HepG2 (cell line): ENCODE measurements around the gene DLEC1. TPM values are rescaled to one million over a fixed set of nuclear protein-coding genes. Genes with fewer than 3 reads are reported as not detected.
A peak's percentile ranks its signal among the peaks of the same experiment; 100 is the strongest.

Experiments used
- ATAC-seq: fragments of 200-7000 bp; cut with Tn5 transposase; 3 replicates; pipeline ENCODE4 v1.9.1; 2020; ENCODE audit warnings: mild to moderate bottlenecking, moderate library complexity
- BruUV-seq: library from RNA; stranded (reverse); fragments of 400-500 nt; replicated peaks from 2 replicates; lab custom pipeline; 2021; lab: Mats Ljungman, UMichigan
- CTCF ChIA-PET: fragments of 300-600 bp; formaldehyde crosslinking; extraction: SDS; loops from one replicate; lab custom pipeline; 2021; ENCODE audit warnings: low total read pairs, inconsistent platforms, low intra/inter-chr PET ratio; lab: Yijun Ruan, JAX
- POLR2A ChIA-PET: fragments of 350-600 bp; sonication (Branson Sonifier 250); formaldehyde crosslinking; loops from one replicate; lab custom pipeline; 2020; ENCODE audit warnings: antibody characterized with exemption, inconsistent platforms; lab: Yijun Ruan, JAX
- DNase-seq: peaks from one replicate; pipeline ENCODE4 v3.0.0-alpha.2; 2015; ENCODE audit warnings: low spot score
- FAIRE-seq: peaks from 3 replicates; lab custom pipeline; 2011; peaks lifted over from hg19 to GRCh38; lab: Jason Lieb, UNC
- H2AFZ ChIP-seq: one replicate; pipeline ENCODE4 v1.6.1; 2011; ENCODE audit warnings: low read length, inconsistent platforms
- H3K27ac ChIP-seq: fragments of 300-600 bp; 3 replicates; pipeline ENCODE4 v1.8.0; 2011; ENCODE audit warnings: mixed run types, mild to moderate bottlenecking, mixed read lengths, low read length, inconsistent platforms; ENCODE audit not compliant: insufficient read depth; ENCODE audit errors: extremely low read length
- H3K27me3 ChIP-seq, 2 experiments: fragments of 200-600 bp in 1 of 2; 2 replicates in 1 of 2; 3 replicates in 1 of 2; pipeline versions ENCODE4 v1.6.0 to v1.8.0; 2011; ENCODE audit warnings: low read length in 2 of 2, mild to moderate bottlenecking in 2 of 2, moderate library complexity in 2 of 2, inconsistent platforms in 1 of 2; ENCODE audit not compliant: insufficient read depth in 2 of 2, control insufficient read depth in 1 of 2
- H3K36me3 ChIP-seq, 2 experiments: fragments of 200-600 bp in 1 of 2; replicated peaks in 1 of 2; 2 replicates in 1 of 2; 3 replicates in 1 of 2; pipeline versions ENCODE4 v1.5.1 to v1.8.0; 2011; ENCODE audit warnings: low read length in 2 of 2, inconsistent platforms in 1 of 2; ENCODE audit not compliant: insufficient read depth in 2 of 2, control insufficient read depth in 1 of 2
- H3K4me1 ChIP-seq: 2 replicates; pipeline ENCODE4 v1.5.1; 2012; ENCODE audit warnings: low read length, inconsistent platforms; ENCODE audit not compliant: insufficient read depth
- H3K4me2 ChIP-seq: 2 replicates; pipeline ENCODE4 v1.6.0; 2011; ENCODE audit warnings: low read depth, low read length, inconsistent platforms
- H3K4me3 ChIP-seq, 3 experiments: fragments of 200-600 bp in 1 of 3; sonication (generic), shearing (Covaris generic) in 1 of 3; replicated peaks in 1 of 3; 2 replicates each; pipeline ENCODE4 v1.5.1; 2011 to 2016; ENCODE audit warnings: low read length in 3 of 3, inconsistent platforms in 2 of 3, low read depth in 2 of 3, mild to moderate bottlenecking in 2 of 3, control low read depth in 1 of 3, mixed read lengths in 1 of 3; ENCODE audit not compliant: insufficient read depth in 1 of 3
- H3K79me2 ChIP-seq: one replicate; pipeline ENCODE4 v1.6.1; 2011; ENCODE audit warnings: low read length, inconsistent platforms; ENCODE audit not compliant: insufficient read depth
- H3K9ac ChIP-seq: 2 replicates; pipeline ENCODE4 v1.6.0; 2011; ENCODE audit warnings: mild to moderate bottlenecking, low read depth, low read length, inconsistent platforms; ENCODE audit not compliant: insufficient read depth
- H3K9me3 ChIP-seq: 2 replicates; pipeline ENCODE4 v1.5.1; 2012; ENCODE audit warnings: mild to moderate bottlenecking, low read length
- H4K20me1 ChIP-seq: 2 replicates; pipeline ENCODE4 v1.6.0; 2011; ENCODE audit warnings: inconsistent platforms, mild to moderate bottlenecking, low read length, moderate library complexity; ENCODE audit not compliant: insufficient read depth
- ATF5 ChIP-seq: sonication (generic); formaldehyde crosslinking; IDR thresholded peaks from 2 replicates; pipeline ENCODE4 v1.4.0; 2020; ENCODE audit warnings: mild to moderate bottlenecking, low read depth, missing genetic modification reagents
- CEBPB ChIP-seq: IDR thresholded peaks from 2 replicates; pipeline ENCODE4 v1.6.1; 2011; ENCODE audit warnings: low read depth, low read length, improper control_type of control experiment, borderline replicate concordance
- CREB1 ChIP-seq, 2 experiments: fragments of 450-650 bp in 1 of 2; IDR thresholded peaks; 2 replicates each; pipeline ENCODE4 v1.6.1; 2016 to 2017; ENCODE audit warnings: control low read depth in 1 of 2, mild to moderate bottlenecking in 1 of 2, missing compliant biosample characterization in 1 of 2, missing genetic modification characterization in 1 of 2
- DNMT3B ChIP-seq: conservative IDR thresholded peaks from 2 replicates; pipeline ENCODE4 v1.6.1; 2016; ENCODE audit warnings: missing biosample characterization, control low read depth
- HNRNPUL1 ChIP-seq: fragments of 200-400 bp; formaldehyde crosslinking; IDR thresholded peaks from 2 replicates; pipeline ENCODE4 v1.6.1; 2017; ENCODE audit warnings: low read depth, mild to moderate bottlenecking, low read length, moderate library complexity
- MED1 ChIP-seq: sonication (generic); formaldehyde crosslinking; IDR thresholded peaks from 2 replicates; pipeline ENCODE4 v1.4.0; 2020; ENCODE audit warnings: missing genetic modification reagents
- ZNF264 ChIP-seq: sonication (generic); formaldehyde crosslinking; IDR thresholded peaks from 2 replicates; pipeline ENCODE4 v1.4.0; 2020; ENCODE audit warnings: missing genetic modification reagents
- ZSCAN12 ChIP-seq: sonication (generic); formaldehyde crosslinking; IDR thresholded peaks from 2 replicates; pipeline ENCODE4 v1.9.0; 2021; ENCODE audit warnings: mild to moderate bottlenecking, missing genetic modification reagents
- whole genome bisulfite sequencing: methylation state at CpG from one replicate; pipeline ENCODE4 v1.1.6; 2017; ENCODE audit warnings: low lambda C conversion rate; 5-methylcytosine and 5-hydroxymethylcytosine counted together
- in situ Hi-C: cut with HindIII; loops from 2 replicates; pipeline ENCODE4 v1.10.0; 2017; ENCODE audit warnings: low pct_unique_long_range_greater_than_20kb; ENCODE audit not compliant: extremely low pct_ligation_motif_present
- intact Hi-C: fragments of 100-400 bp; cut with micrococcal nuclease; formaldehyde crosslinking; loops from one replicate; pipeline ENCODE4 v1.10.0; 2022; ENCODE audit not compliant: unreplicated experiment
- polyA plus RNA-seq, 8 experiments: library from polyadenylated mRNA; depleted of rRNA in 3 of 8; stranded (reverse) in 7 of 8; unstranded in 1 of 8; fragments of >200 nt; fragmentation: Illumina TruSeq in 4 of 8; extraction: Trizol in 4 of 8; gene quantifications; 2 replicates each; pipeline versions ENCODE4 v1.2.1 to v1.2.3, GENCODE V29; 2011 to 2016; ENCODE audit warnings: low read depth in 4 of 8, missing spikeins in 1 of 8, mixed read lengths in 1 of 8; ENCODE audit not compliant: insufficient read depth in 1 of 8
- total RNA-seq, 5 experiments: library from RNA; depleted of rRNA; stranded (reverse); fragments of >200 nt; fragmentation: Illumina TruSeq; extraction: Trizol; gene quantifications; 2 replicates each; pipeline ENCODE4 v1.2.3, GENCODE V29; 2016; ENCODE audit warnings: low read depth in 1 of 5

Gene DLEC1
- total and polyA plus RNA-seq, 2 of the 13 experiments (the other 11 are each of a cell fraction or from before 2014, with no cell fraction given), result 0.09 TPM; not detected in 1

GRCh38 chr3:38015485-38015884, 23.5 kb upstream of the DLEC1 start:
- Histone ChIP-seq H3K4me3 (no peak overlapping the region), H3K4me2 (no peak overlapping the region)
- DNase-seq (no peak), FAIRE-seq (no peak)
- no peak for TF ChIP-seq DNMT3B (CRISPR knock-in tag)
- no peak for TF ChIP-seq HNRNPUL1
- TF ChIP-seq ATF5 (CRISPR knock-in tag), result no peak
- TF ChIP-seq ZSCAN12 (CRISPR knock-in tag), result no peak
- TF ChIP-seq CEBPB, result no peak
- TF ChIP-seq CREB1 (IDR thresholded peaks at IDR 0.05), result no peak
- no peak for TF ChIP-seq CREB1 (CRISPR knock-in tag; IDR thresholded peaks at IDR 0.05)
- TF ChIP-seq, all 625 proteins: peak for 0
- Histone ChIP-seq H3K79me2 (no peaks in the 10 kb centered on the region), H3K9ac (no peak overlapping the region), H4K20me1 (no peaks in the 10 kb centered on the region), H3K9me3 (no peaks in the 10 kb centered on the region), H3K4me1 (peaks cover 39% of the 10 kb centered on the region), H3K27me3 (no peaks in the 10 kb centered on the region), H2AFZ (no peak overlapping the region), H3K36me3 (peaks cover 5 to 11% of the 10 kb centered on the region in 2 experiments; a peak in 3 of 5 replicates), H3K27ac (no peak overlapping the region)
- CTCF ChIA-PET, result no interaction called here
- in situ Hi-C loops, result no loop called here
- ATAC-seq, result no peak
- intact Hi-C loops, result no loop called here
- POLR2A ChIA-PET, result no interaction called here
- no TSS peak for BruUV-seq
- WGBS, result 77% methylated on average over 3 of the region's 3 CpGs

- no peak overlapping the region for H2AFZ ChIP-seq
- no peak overlapping the region for H3K4me2 ChIP-seq
- FAIRE-seq (no peak), ATAC-seq (no peak), DNase-seq (no peak)
- no peak overlapping the region for H3K27ac ChIP-seq
- TF ChIP-seq ZNF264 (CRISPR knock-in tag), result peak; percentile 98
- no peak for TF ChIP-seq MED1
- no peak overlapping the region for H3K9ac ChIP-seq
- H3K9me3 ChIP-seq, result no peaks in the 10 kb centered on the region
- intact Hi-C loops (no loop called here), in situ Hi-C loops (no loop called here)
- no peak overlapping the region for H3K4me3 ChIP-seq
- BruUV-seq, result no TSS peak
- peaks cover 5 to 11% of the 10 kb centered on the region in 2 experiments; a peak in 3 of 5 replicates for H3K36me3 ChIP-seq
- H3K4me1 ChIP-seq, result peaks cover 44% of the 10 kb centered on the region
- WGBS, result 86% methylated on average over 1 of the region's 3 CpGs
- H4K20me1 ChIP-seq, result no peaks in the 10 kb centered on the region
- no peaks in the 10 kb centered on the region for H3K27me3 ChIP-seq
- no peaks in the 10 kb centered on the region for H3K79me2 ChIP-seq
- CTCF ChIA-PET, result no interaction called here
- POLR2A ChIA-PET, result no interaction called here
Measured at GRCh38 chr3:38015984-38016383, 23.0 kb upstream of the DLEC1 start.
